IPS-20b (cell line): ENCODE results near the gene ZCWPW1.

Source experiments
- H3K27ac ChIP-seq: one replicate; pipeline ENCODE4 v1.5.1; 2013; ENCODE audit warnings: low read length
- H3K27me3 ChIP-seq: 2 replicates; pipeline ENCODE4 v1.6.1; 2013; ENCODE audit warnings: mild to moderate bottlenecking, low read length, inconsistent platforms; ENCODE audit not compliant: insufficient read depth
- H3K36me3 ChIP-seq: 2 replicates; pipeline ENCODE4 v1.6.1; 2013; ENCODE audit warnings: low read depth, mild to moderate bottlenecking, inconsistent platforms, low read length, moderate library complexity; ENCODE audit not compliant: insufficient read depth
- H3K4me1 ChIP-seq: 2 replicates; pipeline ENCODE4 v1.6.1; 2013; ENCODE audit warnings: mild to moderate bottlenecking, control low read depth, inconsistent platforms, low read length, moderate library complexity; ENCODE audit not compliant: insufficient read depth
- H3K4me3 ChIP-seq: 2 replicates; pipeline ENCODE4 v1.5.1; 2013; ENCODE audit warnings: mild to moderate bottlenecking, low read length, inconsistent platforms
- H3K9ac ChIP-seq: 2 replicates; pipeline ENCODE4 v1.6.1; 2013; ENCODE audit warnings: low read depth, mild to moderate bottlenecking, inconsistent platforms, low read length, moderate library complexity
- H3K9me3 ChIP-seq: 2 replicates; pipeline ENCODE4 v1.6.1; 2013; ENCODE audit warnings: mild to moderate bottlenecking, low read depth, low read length, inconsistent platforms; ENCODE audit not compliant: insufficient read depth

Gene ZCWPW1

GRCh38 chr7:100428967-100429636 lies 599 bp upstream of the ZCWPW1 start:
- H3K4me3 ChIP-seq: peak overlapping the region; percentile 95
- H3K27ac ChIP-seq: peak overlapping the region; percentile 96
- H3K9me3 ChIP-seq: peaks cover 4% of the 10 kb centered on the region; the same call in 1 of the 2 replicates
- H3K27me3 ChIP-seq: peaks cover 10% of the 10 kb centered on the region; the same call in 1 of the 2 replicates
- H3K36me3 ChIP-seq: peaks cover 34% of the 10 kb centered on the region
- H3K4me1 ChIP-seq: peaks cover 17% of the 10 kb centered on the region; the same call in 1 of the 2 replicates
- H3K9ac ChIP-seq: peak overlapping the region; percentile 98

- Histone ChIP-seq H3K27ac (no peak overlapping the region), H3K4me3 (peak overlapping the region; percentile 95; the same call in 1 of the 2 replicates), H3K36me3 (peaks cover 21% of the 10 kb centered on the region), H3K9ac (no peak overlapping the region), H3K27me3 (peaks cover 10% of the 10 kb centered on the region; the same call in 1 of the 2 replicates), H3K9me3 (peaks cover 4% of the 10 kb centered on the region; the same call in 1 of the 2 replicates), H3K4me1 (peaks cover 17% of the 10 kb centered on the region; the same call in 1 of the 2 replicates)
Measured at GRCh38 chr7:100427762-100428198, 723 bp downstream of the ZCWPW1 start.

- no peak overlapping the region for H3K4me3 ChIP-seq
Measured at GRCh38 chr7:100426516-100426915, 2.0 kb downstream of the ZCWPW1 start.

GRCh38 chr7:100425347-100425746 lies 3.2 kb downstream of the ZCWPW1 start:
- no peak overlapping the region for H3K4me3 ChIP-seq
- H3K4me1 ChIP-seq: no peaks in the 10 kb centered on the region
- H3K27me3 ChIP-seq: peaks cover 10% of the 10 kb centered on the region; the same call in 1 of the 2 replicates
- H3K9me3 ChIP-seq: peaks cover 4% of the 10 kb centered on the region; the same call in 1 of the 2 replicates
- no peak overlapping the region for H3K27ac ChIP-seq
- no peak overlapping the region for H3K9ac ChIP-seq
- H3K36me3 ChIP-seq: no peaks in the 10 kb centered on the region

More at GRCh38 chr7:100426516-100426915, 2.0 kb downstream of the ZCWPW1 start:
- Histone ChIP-seq H3K9ac (no peak overlapping the region), H3K4me1 (peaks cover 8% of the 10 kb centered on the region; the same call in 1 of the 2 replicates), H3K36me3 (peaks cover 9% of the 10 kb centered on the region; the same call in 1 of the 2 replicates), H3K27ac (no peak overlapping the region), H3K9me3 (peaks cover 4% of the 10 kb centered on the region; the same call in 1 of the 2 replicates), H3K27me3 (peaks cover 10% of the 10 kb centered on the region; the same call in 1 of the 2 replicates)

- no peak overlapping the region for H3K9ac ChIP-seq
- no peaks in the 10 kb centered on the region for H3K4me1 ChIP-seq
- peaks cover 10% of the 10 kb centered on the region; the same call in 1 of the 2 replicates for H3K27me3 ChIP-seq
- no peak overlapping the region for H3K27ac ChIP-seq
- H3K4me3 ChIP-seq: no peak overlapping the region
- H3K36me3 ChIP-seq: no peaks in the 10 kb centered on the region
- peaks cover 4% of the 10 kb centered on the region; the same call in 1 of the 2 replicates for H3K9me3 ChIP-seq
Measured at GRCh38 chr7:100423315-100423714, 5.2 kb downstream of the ZCWPW1 start.

- no peaks in the 10 kb centered on the region for H3K9me3 ChIP-seq
- H3K4me1 ChIP-seq: no peaks in the 10 kb centered on the region
- no peak overlapping the region for H3K4me3 ChIP-seq
- no peaks in the 10 kb centered on the region for H3K27me3 ChIP-seq
- no peaks in the 10 kb centered on the region for H3K36me3 ChIP-seq
- no peak overlapping the region for H3K9ac ChIP-seq
- H3K27ac ChIP-seq: no peak overlapping the region
Measured at GRCh38 chr7:100419660-100420226, 8.8 kb downstream of the ZCWPW1 start.

- Histone ChIP-seq H3K27me3 (no peaks in the 10 kb centered on the region), H3K9ac (no peak overlapping the region), H3K4me3 (no peak overlapping the region), H3K4me1 (no peaks in the 10 kb centered on the region), H3K27ac (no peak overlapping the region), H3K36me3 (no peaks in the 10 kb centered on the region), H3K9me3 (no peaks in the 10 kb centered on the region)
Measured at GRCh38 chr7:100418930-100419659, 9.4 kb downstream of the ZCWPW1 start.

GRCh38 chr7:100415448-100415847 lies 13.1 kb downstream of the ZCWPW1 start:
- Histone ChIP-seq H3K9me3 (no peaks in the 10 kb centered on the region), H3K27ac (no peak overlapping the region), H3K36me3 (no peaks in the 10 kb centered on the region), H3K27me3 (peaks cover 6% of the 10 kb centered on the region; the same call in 1 of the 2 replicates), H3K4me1 (no peaks in the 10 kb centered on the region), H3K9ac (no peak overlapping the region), H3K4me3 (no peak overlapping the region)

- no peaks in the 10 kb centered on the region for H3K4me1 ChIP-seq
- H3K27me3 ChIP-seq: peaks cover 18% of the 10 kb centered on the region
- H3K9me3 ChIP-seq: no peaks in the 10 kb centered on the region
- H3K27ac ChIP-seq: no peak overlapping the region
- no peak overlapping the region for H3K4me3 ChIP-seq
- no peaks in the 10 kb centered on the region for H3K36me3 ChIP-seq
- no peak overlapping the region for H3K9ac ChIP-seq
Measured at GRCh38 chr7:100413889-100414288, 14.6 kb downstream of the ZCWPW1 start.

- Histone ChIP-seq H3K27me3 (peaks cover 21% of the 10 kb centered on the region), H3K36me3 (no peaks in the 10 kb centered on the region), H3K27ac (no peak overlapping the region), H3K9ac (no peak overlapping the region), H3K4me3 (no peak overlapping the region), H3K9me3 (no peaks in the 10 kb centered on the region), H3K4me1 (no peaks in the 10 kb centered on the region)
Measured at GRCh38 chr7:100413346-100413745, 15.2 kb downstream of the ZCWPW1 start.

- H3K27me3 ChIP-seq: peaks cover 24% of the 10 kb centered on the region
- no peaks in the 10 kb centered on the region for H3K4me1 ChIP-seq
- no peaks in the 10 kb centered on the region for H3K36me3 ChIP-seq
- H3K9me3 ChIP-seq: no peaks in the 10 kb centered on the region
- H3K27ac ChIP-seq: no peak overlapping the region
- H3K4me3 ChIP-seq: no peak overlapping the region
- H3K9ac ChIP-seq: no peak overlapping the region
Measured at GRCh38 chr7:100411101-100411500, 17.4 kb downstream of the ZCWPW1 start.
